Mammary epithelial cell (primary cell): Measurements from ENCODE around the gene PXDC1.

Experiments
- EZH2 ChIP-seq: IDR thresholded peaks from 2 replicates; pipeline ENCODE4 v1.6.1; 2012; ENCODE audit warnings: low read length, inconsistent platforms, borderline replicate concordance
- TF ChIP-seq, protein P1 (sequence below), 2 donors: IDR thresholded peaks in 1 of 2; conservative IDR thresholded peaks in 1 of 2; 2 replicates each; pipeline ENCODE4 v1.5.1; 2011 to 2012; ENCODE audit warnings: inconsistent platforms in 2 of 2, low read length in 2 of 2, mild to moderate bottlenecking in 2 of 2, control low read depth in 1 of 2, low read depth in 1 of 2; ENCODE audit not compliant: insufficient read depth in 1 of 2; ENCODE audit errors: extremely low read depth in 1 of 2

DNA sequence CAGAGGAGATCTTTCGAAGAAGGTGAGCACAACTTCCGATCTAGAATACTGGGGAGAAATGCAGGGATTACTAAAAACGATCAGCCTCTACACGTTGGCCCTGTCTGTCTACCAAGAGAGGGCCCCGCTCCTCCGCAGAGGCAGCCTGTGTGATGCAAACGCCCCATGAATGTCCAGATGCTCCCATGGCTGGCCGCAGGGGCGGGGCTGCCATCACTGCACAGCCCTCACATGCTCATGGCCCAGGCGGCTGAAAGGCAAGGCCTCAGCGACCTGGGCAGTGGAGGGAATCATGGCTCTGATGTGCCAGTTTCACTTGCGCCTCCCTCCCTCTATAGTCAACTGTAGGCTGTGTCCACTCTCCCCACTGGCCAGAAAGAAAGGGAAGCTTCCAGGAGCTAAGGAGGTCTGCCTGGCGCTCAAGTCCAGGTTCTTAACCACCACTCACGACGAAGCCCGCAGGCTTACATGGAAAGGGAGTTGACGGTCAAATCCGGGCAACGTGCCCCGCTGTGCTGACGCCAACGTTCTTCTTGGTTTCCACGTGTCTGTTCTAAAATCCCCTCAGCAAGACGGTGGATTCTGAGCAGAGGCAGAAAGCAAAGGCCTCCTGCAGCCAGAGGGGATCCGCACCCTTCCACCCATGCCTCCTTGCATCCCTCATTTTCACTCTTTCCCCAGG, 14.2 kb downstream of the PXDC1 start:
- TF ChIP-seq, protein P1, sequence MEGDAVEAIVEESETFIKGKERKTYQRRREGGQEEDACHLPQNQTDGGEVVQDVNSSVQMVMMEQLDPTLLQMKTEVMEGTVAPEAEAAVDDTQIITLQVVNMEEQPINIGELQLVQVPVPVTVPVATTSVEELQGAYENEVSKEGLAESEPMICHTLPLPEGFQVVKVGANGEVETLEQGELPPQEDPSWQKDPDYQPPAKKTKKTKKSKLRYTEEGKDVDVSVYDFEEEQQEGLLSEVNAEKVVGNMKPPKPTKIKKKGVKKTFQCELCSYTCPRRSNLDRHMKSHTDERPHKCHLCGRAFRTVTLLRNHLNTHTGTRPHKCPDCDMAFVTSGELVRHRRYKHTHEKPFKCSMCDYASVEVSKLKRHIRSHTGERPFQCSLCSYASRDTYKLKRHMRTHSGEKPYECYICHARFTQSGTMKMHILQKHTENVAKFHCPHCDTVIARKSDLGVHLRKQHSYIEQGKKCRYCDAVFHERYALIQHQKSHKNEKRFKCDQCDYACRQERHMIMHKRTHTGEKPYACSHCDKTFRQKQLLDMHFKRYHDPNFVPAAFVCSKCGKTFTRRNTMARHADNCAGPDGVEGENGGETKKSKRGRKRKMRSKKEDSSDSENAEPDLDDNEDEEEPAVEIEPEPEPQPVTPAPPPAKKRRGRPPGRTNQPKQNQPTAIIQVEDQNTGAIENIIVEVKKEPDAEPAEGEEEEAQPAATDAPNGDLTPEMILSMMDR (conservative IDR thresholded peaks at IDR 0.05 in 1 of 2, IDR thresholded peaks at IDR 0.05 in 1 of 2; ENCODE audit: extremely low read depth in 1 of 2, insufficient read depth in 1 of 2, low read depth in 1 of 2, low read length in 2 of 2): no peak
- TF ChIP-seq EZH2: no peak
